Measurements from ENCODE around the gene REEP1.
"Not testable (repeated sequence)": the region's sequence is repeated elsewhere in the genome, so short reads cannot be mapped to it uniquely, and the experiment has no call there.

REEP1 gene

GRCh38 chr2:86281066-86281700 lies 56.2 kb downstream of the REEP1 start:
- no peak for DNase-seq

- no peak for DNase-seq
Measured at GRCh38 chr2:86280191-86280667, 57.2 kb downstream of the REEP1 start.

- DNase-seq, result no peak
Measured at GRCh38 chr2:86275962-86276361, 61.5 kb downstream of the REEP1 start.

- DNase-seq, result no peak
Measured at GRCh38 chr2:86275384-86275799, 62.0 kb downstream of the REEP1 start.

- DNase-seq, result no peak
Measured at GRCh38 chr2:86274918-86275275, 62.5 kb downstream of the REEP1 start.

- no peak for DNase-seq
Measured at GRCh38 chr2:86274265-86274917, 63.0 kb downstream of the REEP1 start.

GRCh38 chr2:86272111-86272510 lies 65.3 kb downstream of the REEP1 start:
- DNase-seq, result no peak

- no peak for DNase-seq
Measured at GRCh38 chr2:86271248-86271647, 66.2 kb downstream of the REEP1 start.

- no peak for DNase-seq
Measured at GRCh38 chr2:86263956-86264355, 73.5 kb downstream of the REEP1 start.

GRCh38 chr2:86260978-86261377 lies 76.4 kb downstream of the REEP1 start:
- no peak for DNase-seq

GRCh38 chr2:86258106-86258505 lies 79.3 kb downstream of the REEP1 start:
- DNase-seq, result no peak

GRCh38 chr2:86256982-86257381 lies 80.4 kb downstream of the REEP1 start:
- no peak for DNase-seq

GRCh38 chr2:86256300-86256699 lies 81.1 kb downstream of the REEP1 start:
- no peak for DNase-seq

GRCh38 chr2:86254576-86255538 lies 82.6 kb downstream of the REEP1 start:
- DNase-seq, result no peak

- no peak for DNase-seq
Measured at GRCh38 chr2:86253424-86253823, 84.0 kb downstream of the REEP1 start.

- no peak for DNase-seq
Measured at GRCh38 chr2:86251840-86252266, 85.6 kb downstream of the REEP1 start.

- no peak for DNase-seq
Measured at GRCh38 chr2:86249579-86250391, 87.6 kb downstream of the REEP1 start.

- no peak for DNase-seq
Measured at GRCh38 chr2:86249176-86249575, 88.2 kb downstream of the REEP1 start.

- not testable (repeated sequence) for DNase-seq
Measured at GRCh38 chr2:86245222-86245621, 92.2 kb downstream of the REEP1 start.

- not testable (repeated sequence) for DNase-seq
Measured at GRCh38 chr2:86244781-86245180, 92.6 kb downstream of the REEP1 start.

- DNase-seq, result no peak
Measured at GRCh38 chr2:86243950-86244733, 93.3 kb downstream of the REEP1 start.

GRCh38 chr2:86243272-86243671 lies 94.2 kb downstream of the REEP1 start:
- DNase-seq, result no peak
